Cardiac ventricle fibroblast (primary cell): Measurements from ENCODE around the gene OR7G3. TPM values are rescaled to one million over a fixed set of nuclear protein-coding genes. Genes with fewer than 3 reads are reported as not detected.

Experiments
- total RNA-seq: library from RNA; depleted of rRNA; stranded (reverse); fragments of >200 nt; gene quantifications from 2 replicates; pipeline ENCODE4 v1.2.3, GENCODE V29; 2015

The OR7G3 gene
- total RNA-seq = not detected in 2 replicates

GRCh38 chr19:9126900-9127405, at the start of gene OR7G3:
OR7G3 (minus strand) TSS chr19:9126950; CDS start chr19:9126950, 0 bp downstream.

GRCh38 chr19:9140159-9140874, 13.6 kb upstream of the OR7G3 start, which contains the start of gene ZNF317:
ZNF317 (plus strand) TSS chr19:9140397; CDS start chr19:9156017, 15,620 bp downstream.

GRCh38 chr19:9115307-9115813, 11.4 kb downstream of the OR7G3 start, which contains the start of gene OR7G1:
OR7G1 (minus strand) TSS chr19:9115763; CDS start chr19:9115763, 0 bp downstream.

GRCh38 chr19:9107375-9107774, 19.4 kb downstream of the OR7G3 start, which contains the start of gene OR7G2:
OR7G2 (minus strand) TSS chr19:9107475; CDS start chr19:9103243, 4,232 bp downstream.

GRCh38 chr19:9086761-9087160, 40.0 kb downstream of the OR7G3 start, which contains the start of gene OR1M1:
OR1M1 (plus strand) TSS chr19:9087061; CDS start chr19:9093245, 6,184 bp downstream.

Other genes starting within 250 kb of the OR7G3 start
- gene MUC16, start 116.5 kb downstream of the OR7G3 start, total RNA-seq = not detected in 2 replicates
- gene OR1M1, start 39.9 kb downstream of the OR7G3 start, total RNA-seq = not detected in 2 replicates
- gene OR7G2, start 19.5 kb downstream of the OR7G3 start, total RNA-seq = not detected in 2 replicates
- gene OR7G1, start 11.2 kb downstream of the OR7G3 start, total RNA-seq = not detected in 2 replicates
- 13.4 and 21.4 TPM in 2 replicates for gene ZNF317, start 13.4 kb upstream of the OR7G3 start, total RNA-seq
- not detected in 2 replicates for gene OR7D2, start 52.0 kb upstream of the OR7G3 start, total RNA-seq
- gene OR7D4, start 92.6 kb upstream of the OR7G3 start, total RNA-seq = not detected in 2 replicates
- not detected in 2 replicates for gene OR7E24, start 124.0 kb upstream of the OR7G3 start, total RNA-seq
- 9.8 and 12.2 TPM in 2 replicates for gene ZNF699, start 182.9 kb upstream of the OR7G3 start, total RNA-seq
- gene ZNF559, start 197.2 kb upstream of the OR7G3 start, total RNA-seq = 13.9 and 15.9 TPM in 2 replicates
- 1.9 and 3.4 TPM in 2 replicates for gene ZNF177, start 236.1 kb upstream of the OR7G3 start, total RNA-seq